GM12801 (cell line): ENCODE measurements around the gene SIDT1.

Experiments
- TF ChIP-seq, protein P1 (sequence below): IDR thresholded peaks from one replicate; pipeline ENCODE4 v1.5.1; 2011; ENCODE audit warnings: control low read depth; ENCODE audit not compliant: insufficient read length; ENCODE audit errors: extremely low read depth

Gene SIDT1

DNA sequence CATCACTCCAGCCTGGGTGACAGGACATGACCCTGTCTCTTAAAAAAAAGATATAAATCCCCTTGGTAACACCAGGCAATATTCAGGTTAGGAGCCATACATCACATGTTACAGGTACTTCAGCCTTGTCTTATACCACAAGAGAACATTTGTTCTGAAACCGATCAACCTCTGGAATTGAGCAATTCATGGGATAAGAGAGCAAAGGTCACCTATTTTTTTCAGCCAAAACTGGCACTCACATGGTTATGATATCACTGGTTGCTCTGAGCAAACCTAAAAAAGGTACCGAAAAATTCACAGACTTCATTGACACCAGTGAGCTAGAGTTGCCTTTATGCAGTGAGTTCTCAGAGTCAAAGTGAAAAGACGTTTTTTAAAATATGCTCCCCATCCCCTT, 26.5 kb upstream of the SIDT1 start:
- TF ChIP-seq, protein P1, sequence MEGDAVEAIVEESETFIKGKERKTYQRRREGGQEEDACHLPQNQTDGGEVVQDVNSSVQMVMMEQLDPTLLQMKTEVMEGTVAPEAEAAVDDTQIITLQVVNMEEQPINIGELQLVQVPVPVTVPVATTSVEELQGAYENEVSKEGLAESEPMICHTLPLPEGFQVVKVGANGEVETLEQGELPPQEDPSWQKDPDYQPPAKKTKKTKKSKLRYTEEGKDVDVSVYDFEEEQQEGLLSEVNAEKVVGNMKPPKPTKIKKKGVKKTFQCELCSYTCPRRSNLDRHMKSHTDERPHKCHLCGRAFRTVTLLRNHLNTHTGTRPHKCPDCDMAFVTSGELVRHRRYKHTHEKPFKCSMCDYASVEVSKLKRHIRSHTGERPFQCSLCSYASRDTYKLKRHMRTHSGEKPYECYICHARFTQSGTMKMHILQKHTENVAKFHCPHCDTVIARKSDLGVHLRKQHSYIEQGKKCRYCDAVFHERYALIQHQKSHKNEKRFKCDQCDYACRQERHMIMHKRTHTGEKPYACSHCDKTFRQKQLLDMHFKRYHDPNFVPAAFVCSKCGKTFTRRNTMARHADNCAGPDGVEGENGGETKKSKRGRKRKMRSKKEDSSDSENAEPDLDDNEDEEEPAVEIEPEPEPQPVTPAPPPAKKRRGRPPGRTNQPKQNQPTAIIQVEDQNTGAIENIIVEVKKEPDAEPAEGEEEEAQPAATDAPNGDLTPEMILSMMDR = no peak

DNA sequence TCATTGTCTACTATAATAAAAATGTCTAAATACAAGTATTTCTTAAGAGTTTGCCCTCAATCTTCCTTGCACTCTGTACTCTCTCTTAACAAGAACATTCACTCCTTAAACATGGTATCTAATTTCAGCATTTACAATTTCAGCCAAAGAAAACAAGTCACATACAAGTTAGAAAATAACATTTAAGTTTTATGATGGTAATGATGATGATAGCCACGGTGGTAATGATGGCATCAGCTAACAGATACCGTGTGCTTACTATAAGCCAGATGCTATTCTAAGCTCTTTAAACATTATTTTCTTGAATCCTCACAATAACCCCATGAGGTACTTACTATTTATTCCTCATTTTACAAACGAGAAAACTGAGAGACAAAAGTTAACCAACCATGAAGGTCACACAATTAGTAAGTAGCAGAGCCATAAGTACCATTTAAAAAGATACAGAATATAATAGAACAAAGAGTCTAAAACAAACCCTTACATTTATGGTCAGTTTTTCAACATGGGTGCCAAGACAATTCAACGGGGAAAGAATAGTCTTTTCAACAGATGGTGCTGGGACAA, 24.8 kb upstream of the SIDT1 start:
- TF ChIP-seq, protein P1 = no peak

DNA sequence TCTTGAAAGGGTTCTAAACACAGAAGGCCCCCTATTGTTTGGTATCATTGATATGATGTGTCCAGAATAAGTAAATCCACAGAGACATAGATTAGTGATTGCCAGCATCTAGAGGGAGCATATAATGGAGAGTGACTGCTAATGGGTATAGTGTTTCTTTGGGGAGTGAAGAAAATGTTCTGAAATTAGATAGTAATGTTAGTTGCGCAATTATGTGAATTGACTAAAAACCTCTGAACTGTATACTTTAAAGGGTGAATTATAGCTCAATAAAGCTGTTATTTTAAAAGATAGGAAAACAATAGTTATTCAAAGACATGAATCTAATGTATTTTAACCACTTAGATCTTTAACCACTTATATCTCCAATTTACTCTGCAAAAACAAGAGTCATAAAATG, 23.4 kb upstream of the SIDT1 start:
- TF ChIP-seq, protein P1 = no peak

DNA sequence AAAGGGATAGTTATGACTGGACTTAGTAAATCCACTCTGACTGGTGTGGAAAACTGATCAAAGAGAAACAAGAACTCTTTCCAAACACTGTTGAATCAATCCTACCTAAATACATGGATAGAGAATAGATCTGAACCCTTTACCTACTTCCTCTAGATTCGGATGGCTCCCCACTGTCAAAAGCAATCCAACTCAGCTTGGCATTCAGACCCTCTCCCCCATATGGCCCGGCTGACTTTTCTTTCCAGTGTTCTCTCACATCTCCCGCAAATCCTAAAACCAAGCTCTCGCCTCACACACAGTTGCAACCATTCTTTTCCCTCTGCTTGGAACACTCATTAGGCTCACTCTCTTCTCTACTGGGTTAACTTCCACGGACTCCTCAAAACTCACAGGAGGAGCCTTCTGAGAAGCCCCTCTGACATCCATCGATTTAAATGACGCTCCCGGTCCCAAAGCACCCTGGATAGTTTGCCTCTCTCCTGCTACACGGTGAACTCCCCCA, 18.0 kb upstream of the SIDT1 start:
- TF ChIP-seq, protein P1 = no peak

DNA sequence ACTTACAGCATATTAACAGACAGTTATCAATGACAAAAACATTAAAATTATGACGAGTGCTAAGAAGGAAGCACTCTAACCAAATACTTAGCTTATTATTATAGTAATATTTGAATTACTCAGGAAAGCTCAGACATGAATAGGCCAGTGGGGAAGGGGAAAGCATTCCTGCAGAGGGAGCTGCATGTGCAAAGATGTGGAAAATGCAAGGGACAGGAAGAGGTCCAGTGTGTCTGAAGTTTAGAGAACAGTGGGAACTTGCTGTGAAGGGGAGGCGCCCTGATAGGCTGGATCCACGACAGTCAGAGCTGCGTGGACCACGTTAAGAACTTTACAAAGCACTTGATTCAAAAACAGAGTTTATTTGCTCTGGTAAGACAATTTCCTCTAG, 16.2 kb upstream of the SIDT1 start:
- TF ChIP-seq, protein P1 = no peak

DNA sequence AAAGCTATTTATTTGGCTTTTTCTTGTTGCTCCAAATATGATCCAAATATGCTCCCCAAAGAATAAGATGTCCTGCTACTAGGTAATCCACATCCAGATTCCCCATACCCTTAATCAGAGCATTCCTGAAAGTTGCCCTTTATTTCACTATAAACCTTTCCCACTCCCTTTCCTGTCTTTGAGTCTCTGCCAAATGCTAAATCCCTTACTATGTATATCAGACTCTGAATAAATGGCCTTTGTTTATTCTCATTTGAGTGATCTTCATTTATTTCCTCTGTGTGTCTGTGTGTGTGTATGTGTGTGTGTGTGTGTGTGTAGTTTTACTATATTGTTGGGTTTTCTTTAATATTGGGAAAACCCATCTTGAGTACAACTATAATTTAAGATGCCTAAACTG, 10.4 kb upstream of the SIDT1 start:
- TF ChIP-seq, protein P1 = no peak

DNA sequence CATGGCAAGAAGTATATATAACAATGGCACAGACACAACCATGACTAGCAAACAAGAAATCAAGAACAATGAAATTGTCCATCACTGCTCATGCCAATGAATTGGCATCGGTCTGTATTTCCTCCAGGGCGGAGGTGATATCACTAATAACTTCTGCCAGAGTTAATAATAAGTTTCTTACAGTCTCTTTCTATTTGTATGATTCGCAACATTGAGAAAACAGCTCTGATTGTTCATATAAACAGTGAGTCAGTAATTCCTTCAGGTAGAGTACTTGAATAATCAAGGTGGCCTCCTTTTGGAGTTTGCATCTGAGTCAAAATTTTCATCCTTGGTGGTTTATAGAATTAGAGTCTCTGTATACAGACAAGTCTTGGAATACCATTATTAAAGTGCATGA, 9.1 kb upstream of the SIDT1 start:
- TF ChIP-seq, protein P1 = no peak
